Kidney epithelial cell (primary cell): ENCODE results near the gene FUNDC1. TPM values are rescaled to one million over a fixed set of nuclear protein-coding genes. Genes with fewer than 3 reads are reported as not detected.

Experiments used
- DNase-seq: peaks from one replicate; pipeline ENCODE4 v3.0.0-alpha.2; 2010; ENCODE audit warnings: low read depth
- H3K27me3 ChIP-seq: 2 replicates; pipeline ENCODE4 v1.6.0; 2011; ENCODE audit warnings: low read length; ENCODE audit not compliant: control insufficient read depth, insufficient read depth
- H3K36me3 ChIP-seq: 2 replicates; pipeline ENCODE4 v1.5.1; 2011; ENCODE audit warnings: low read length; ENCODE audit not compliant: control insufficient read depth, insufficient read depth
- H3K4me3 ChIP-seq: 2 replicates; pipeline ENCODE4 v1.5.1; 2011; ENCODE audit warnings: low read depth, mild to moderate bottlenecking, control low read depth, low read length
- total RNA-seq: library from RNA; depleted of rRNA; stranded (reverse); fragments of >200 nt; gene quantifications from 2 replicates; pipeline ENCODE4 v1.2.3, GENCODE V29; 2015
- TF ChIP-seq, protein P1 (sequence below): IDR thresholded peaks from 2 replicates; pipeline ENCODE4 v1.5.1; 2011; ENCODE audit warnings: mild to moderate bottlenecking, moderate library complexity, low read length, control low read depth, inconsistent platforms; ENCODE audit not compliant: insufficient read depth, poor library complexity, severe bottlenecking

Gene FUNDC1
- total RNA-seq, 1 donor from 2014 or later = 13.0 TPM

- TF ChIP-seq, protein P1, sequence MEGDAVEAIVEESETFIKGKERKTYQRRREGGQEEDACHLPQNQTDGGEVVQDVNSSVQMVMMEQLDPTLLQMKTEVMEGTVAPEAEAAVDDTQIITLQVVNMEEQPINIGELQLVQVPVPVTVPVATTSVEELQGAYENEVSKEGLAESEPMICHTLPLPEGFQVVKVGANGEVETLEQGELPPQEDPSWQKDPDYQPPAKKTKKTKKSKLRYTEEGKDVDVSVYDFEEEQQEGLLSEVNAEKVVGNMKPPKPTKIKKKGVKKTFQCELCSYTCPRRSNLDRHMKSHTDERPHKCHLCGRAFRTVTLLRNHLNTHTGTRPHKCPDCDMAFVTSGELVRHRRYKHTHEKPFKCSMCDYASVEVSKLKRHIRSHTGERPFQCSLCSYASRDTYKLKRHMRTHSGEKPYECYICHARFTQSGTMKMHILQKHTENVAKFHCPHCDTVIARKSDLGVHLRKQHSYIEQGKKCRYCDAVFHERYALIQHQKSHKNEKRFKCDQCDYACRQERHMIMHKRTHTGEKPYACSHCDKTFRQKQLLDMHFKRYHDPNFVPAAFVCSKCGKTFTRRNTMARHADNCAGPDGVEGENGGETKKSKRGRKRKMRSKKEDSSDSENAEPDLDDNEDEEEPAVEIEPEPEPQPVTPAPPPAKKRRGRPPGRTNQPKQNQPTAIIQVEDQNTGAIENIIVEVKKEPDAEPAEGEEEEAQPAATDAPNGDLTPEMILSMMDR = no peak
- H3K36me3 ChIP-seq = no peaks in the 10 kb centered on the region
- no peak overlapping the region for H3K4me3 ChIP-seq
- DNase-seq = no peak
- no peaks in the 10 kb centered on the region for H3K27me3 ChIP-seq
These were observed 68.2 kb downstream of the FUNDC1 start for GRCh38 chrX:44474410-44474809.

Other genes with a start within 250 kb of the FUNDC1 start
- 0.71 TPM in 1 of 2 replicates, not detected in the other for gene EFHC2, start 199.2 kb downstream of the FUNDC1 start, total RNA-seq